HL-60/S4 treated with retinoic acid at 250 ng/mL for 4 days and 3 days (cell line): Measurements from ENCODE around the gene CFAP97D2.
"Not testable (repeated sequence)": the region's sequence is repeated elsewhere in the genome, so short reads cannot be mapped to it uniquely, and the experiment has no call there.

ENCODE experiments used
- in situ Hi-C: fragments of 300-500 bp; cut with MboI; formaldehyde crosslinking; loops from 2 replicates; pipeline ENCODE4 v1.7.0; 2022; ENCODE audit warnings: low sequenced_read_pairs

Gene CFAP97D2

GRCh38 chr13:114157869-114158495, 21.1 kb upstream of the CFAP97D2 start:
- in situ Hi-C loops, result no loop called here

GRCh38 chr13:114158869-114159666, 20.0 kb upstream of the CFAP97D2 start:
- in situ Hi-C loops, result not testable (repeated sequence)

- in situ Hi-C loops, result no loop called here
Measured at GRCh38 chr13:114161028-114161556, 18.0 kb upstream of the CFAP97D2 start.

- in situ Hi-C loops, result no loop called here
Measured at GRCh38 chr13:114161644-114162532, 17.2 kb upstream of the CFAP97D2 start.

GRCh38 chr13:114162533-114162922, 16.5 kb upstream of the CFAP97D2 start:
- in situ Hi-C loops, result no loop called here

GRCh38 chr13:114164053-114164452, 15.0 kb upstream of the CFAP97D2 start:
- in situ Hi-C loops, result no loop called here

GRCh38 chr13:114164681-114165429, 14.2 kb upstream of the CFAP97D2 start:
- in situ Hi-C loops, result no loop called here

GRCh38 chr13:114166381-114167131, 12.5 kb upstream of the CFAP97D2 start:
- in situ Hi-C loops, result no loop called here

- in situ Hi-C loops, result no loop called here
Measured at GRCh38 chr13:114167426-114167825, 11.6 kb upstream of the CFAP97D2 start.

- in situ Hi-C loops, result no loop called here
Measured at GRCh38 chr13:114167885-114168284, 11.2 kb upstream of the CFAP97D2 start.

- in situ Hi-C loops, result no loop called here
Measured at GRCh38 chr13:114173272-114173671, 5.8 kb upstream of the CFAP97D2 start.

GRCh38 chr13:114173745-114174144, 5.3 kb upstream of the CFAP97D2 start:
- in situ Hi-C loops, result no loop called here

- in situ Hi-C loops, result no loop called here
Measured at GRCh38 chr13:114174529-114174961, 4.5 kb upstream of the CFAP97D2 start.

- in situ Hi-C loops, result not testable (repeated sequence)
Measured at GRCh38 chr13:114176359-114176902, 2.6 kb upstream of the CFAP97D2 start.

- in situ Hi-C loops, result no loop called here
Measured at GRCh38 chr13:114177245-114178010, 1.6 kb upstream of the CFAP97D2 start.

- in situ Hi-C loops, result no loop called here
Measured at GRCh38 chr13:114185182-114185971, 6.3 kb downstream of the CFAP97D2 start.

GRCh38 chr13:114194853-114195252, 15.8 kb downstream of the CFAP97D2 start:
- in situ Hi-C loops, result no loop called here

- in situ Hi-C loops, result no loop called here
Measured at GRCh38 chr13:114196629-114197028, 17.6 kb downstream of the CFAP97D2 start.
